Peyer's patch (tissue), 4 donors: ENCODE measurements around the gene PPP6R3. TPM values are rescaled to one million over a fixed set of nuclear protein-coding genes. Genes with fewer than 3 reads are reported as not detected.
A peak's percentile ranks its signal among the peaks of the same experiment; 100 is the strongest.

Experiments used
- DNase-seq, 3 donors: peaks; one replicate each; pipeline ENCODE4 v3.0.0-alpha.2; 2017 to 2019
- H3K27ac ChIP-seq, 4 donors: fragments of 200-600 bp; sonication (generic); one replicate each; pipeline ENCODE4 v1.5.1; 2016 to 2019
- H3K27me3 ChIP-seq, 2 donors: fragments of 200-600 bp; sonication (generic); one replicate each; pipeline ENCODE4 v1.5.1; 2019
- H3K36me3 ChIP-seq, 3 donors: fragments of 200-600 bp; sonication (generic); one replicate each; pipeline ENCODE4 v1.5.1; 2016 to 2019
- H3K4me1 ChIP-seq, 4 donors: fragments of 200-600 bp; sonication (generic); one replicate each; pipeline ENCODE4 v1.5.1; 2016 to 2019
- H3K4me3 ChIP-seq, 4 donors: fragments of 200-600 bp; sonication (generic); 1 replicate in 3 of 4; 2 replicates in 1 of 4; pipeline ENCODE4 v1.5.1; 2016 to 2019; ENCODE audit warnings: mild to moderate bottlenecking in 1 of 4
- H3K9me3 ChIP-seq, 4 donors: fragments of 200-600 bp; sonication (generic); one replicate each; pipeline ENCODE4 v1.5.1; 2016 to 2019; ENCODE audit warnings: mild to moderate bottlenecking in 1 of 4
- POLR2A ChIP-seq, 2 donors: fragments of 450-650 bp; IDR thresholded peaks; one replicate each; pipeline ENCODE4 v1.5.1; 2017; ENCODE audit warnings: antibody characterized with exemption in 2 of 2, mild to moderate bottlenecking in 2 of 2, moderate library complexity in 2 of 2
- total RNA-seq, 4 donors: library from RNA; depleted of rRNA; stranded (reverse); fragments of >200 nt; gene quantifications; one replicate each; pipeline ENCODE4 v1.1.0, GENCODE V29; 2016
- TF ChIP-seq, protein P1 (sequence below), 6 experiments: fragments of 450-650 bp in 4 of 6; fragments of 200-600 bp in 2 of 6; sonication (generic) in 1 of 6; IDR thresholded peaks; one replicate each; pipeline ENCODE4 v1.5.1; 2017 to 2019; ENCODE audit warnings: antibody characterized with exemption in 6 of 6, mild to moderate bottlenecking in 3 of 6, moderate library complexity in 1 of 6

PPP6R3 gene
- total RNA-seq, 4 donors from 2014 or later, result 130 to 282 (median 156) TPM

GRCh38 chr11:68646832-68647231, 186.3 kb downstream of the PPP6R3 start:
- no peaks in the 10 kb centered on the region for H3K36me3 ChIP-seq
- TF ChIP-seq, protein P1, sequence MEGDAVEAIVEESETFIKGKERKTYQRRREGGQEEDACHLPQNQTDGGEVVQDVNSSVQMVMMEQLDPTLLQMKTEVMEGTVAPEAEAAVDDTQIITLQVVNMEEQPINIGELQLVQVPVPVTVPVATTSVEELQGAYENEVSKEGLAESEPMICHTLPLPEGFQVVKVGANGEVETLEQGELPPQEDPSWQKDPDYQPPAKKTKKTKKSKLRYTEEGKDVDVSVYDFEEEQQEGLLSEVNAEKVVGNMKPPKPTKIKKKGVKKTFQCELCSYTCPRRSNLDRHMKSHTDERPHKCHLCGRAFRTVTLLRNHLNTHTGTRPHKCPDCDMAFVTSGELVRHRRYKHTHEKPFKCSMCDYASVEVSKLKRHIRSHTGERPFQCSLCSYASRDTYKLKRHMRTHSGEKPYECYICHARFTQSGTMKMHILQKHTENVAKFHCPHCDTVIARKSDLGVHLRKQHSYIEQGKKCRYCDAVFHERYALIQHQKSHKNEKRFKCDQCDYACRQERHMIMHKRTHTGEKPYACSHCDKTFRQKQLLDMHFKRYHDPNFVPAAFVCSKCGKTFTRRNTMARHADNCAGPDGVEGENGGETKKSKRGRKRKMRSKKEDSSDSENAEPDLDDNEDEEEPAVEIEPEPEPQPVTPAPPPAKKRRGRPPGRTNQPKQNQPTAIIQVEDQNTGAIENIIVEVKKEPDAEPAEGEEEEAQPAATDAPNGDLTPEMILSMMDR (IDR thresholded peaks at IDR 0.05), result no peak
- TF ChIP-seq POLR2A (IDR thresholded peaks at IDR 0.05), result no peak
- no peak for DNase-seq

DNA sequence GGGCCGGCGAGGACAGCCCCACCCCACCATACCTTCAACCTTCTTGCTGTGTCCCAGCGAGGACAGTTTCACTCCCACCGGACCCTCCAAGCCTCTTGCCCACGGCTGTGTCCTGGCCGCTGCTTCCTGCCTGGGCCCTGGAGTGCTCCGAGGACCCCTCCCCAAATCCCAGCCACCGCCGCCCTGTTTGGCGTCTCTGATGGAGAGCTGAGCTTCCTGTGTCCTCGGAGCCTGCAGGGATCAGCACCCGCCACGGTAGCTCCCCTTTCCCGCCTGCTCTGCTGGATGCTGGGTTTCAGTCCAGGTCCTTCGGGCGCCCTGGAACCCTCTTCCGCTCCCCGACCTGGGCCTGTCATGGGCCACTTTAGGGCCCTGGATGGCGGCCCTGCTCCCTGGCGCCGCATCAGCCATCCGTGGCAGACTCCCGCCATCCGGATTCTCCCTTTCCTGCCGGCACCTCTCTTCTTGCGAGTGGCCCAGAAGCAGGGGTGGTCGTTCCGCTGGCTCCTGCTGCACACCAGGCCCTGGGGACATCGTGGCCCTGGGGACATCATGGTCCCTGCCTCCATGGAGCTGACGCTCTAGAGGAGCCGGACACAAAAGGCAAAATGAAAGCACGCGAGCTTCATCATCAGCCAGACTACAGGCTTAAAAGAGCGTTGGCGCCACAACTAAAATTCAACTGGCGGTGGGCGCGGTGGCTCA, 189.5 kb downstream of the PPP6R3 start:
- Histone ChIP-seq H3K9me3 (peaks cover 0 to 9% (median 3%) of the 10 kb centered on the region in 4 donors), H3K27ac (no peak overlapping the region), H3K36me3 (no peaks in the 10 kb centered on the region), H3K27me3 (no peaks in the 10 kb centered on the region), H3K4me3 (no peak overlapping the region), H3K4me1 (no peaks in the 10 kb centered on the region)
- no peak for TF ChIP-seq POLR2A (IDR thresholded peaks at IDR 0.05)
- TF ChIP-seq, protein P1 (IDR thresholded peaks at IDR 0.05), result no peak
- DNase-seq, result peak in 1 of 3 donors; percentile 28

More at GRCh38 chr11:68646832-68647231, 186.3 kb downstream of the PPP6R3 start:
- peaks cover 0 to 9% (median 3%) of the 10 kb centered on the region in 4 donors for H3K9me3 ChIP-seq
- no peaks in the 10 kb centered on the region for H3K27me3 ChIP-seq
- no peak overlapping the region for H3K4me3 ChIP-seq
- H3K27ac ChIP-seq, result no peak overlapping the region
- no peaks in the 10 kb centered on the region for H3K4me1 ChIP-seq

GRCh38 chr11:68650801-68651200, 190.2 kb downstream of the PPP6R3 start:
- peak in 1 of 3 donors; percentile 13 for DNase-seq
- TF ChIP-seq, protein P1 (IDR thresholded peaks at IDR 0.05), result no peak
- H3K4me1 ChIP-seq, result no peaks in the 10 kb centered on the region
- H3K27ac ChIP-seq, result no peak overlapping the region
- no peak overlapping the region for H3K4me3 ChIP-seq
- H3K36me3 ChIP-seq, result no peaks in the 10 kb centered on the region
- H3K9me3 ChIP-seq, result peaks cover 0 to 9% (median 3%) of the 10 kb centered on the region in 4 donors
- no peaks in the 10 kb centered on the region for H3K27me3 ChIP-seq

DNA sequence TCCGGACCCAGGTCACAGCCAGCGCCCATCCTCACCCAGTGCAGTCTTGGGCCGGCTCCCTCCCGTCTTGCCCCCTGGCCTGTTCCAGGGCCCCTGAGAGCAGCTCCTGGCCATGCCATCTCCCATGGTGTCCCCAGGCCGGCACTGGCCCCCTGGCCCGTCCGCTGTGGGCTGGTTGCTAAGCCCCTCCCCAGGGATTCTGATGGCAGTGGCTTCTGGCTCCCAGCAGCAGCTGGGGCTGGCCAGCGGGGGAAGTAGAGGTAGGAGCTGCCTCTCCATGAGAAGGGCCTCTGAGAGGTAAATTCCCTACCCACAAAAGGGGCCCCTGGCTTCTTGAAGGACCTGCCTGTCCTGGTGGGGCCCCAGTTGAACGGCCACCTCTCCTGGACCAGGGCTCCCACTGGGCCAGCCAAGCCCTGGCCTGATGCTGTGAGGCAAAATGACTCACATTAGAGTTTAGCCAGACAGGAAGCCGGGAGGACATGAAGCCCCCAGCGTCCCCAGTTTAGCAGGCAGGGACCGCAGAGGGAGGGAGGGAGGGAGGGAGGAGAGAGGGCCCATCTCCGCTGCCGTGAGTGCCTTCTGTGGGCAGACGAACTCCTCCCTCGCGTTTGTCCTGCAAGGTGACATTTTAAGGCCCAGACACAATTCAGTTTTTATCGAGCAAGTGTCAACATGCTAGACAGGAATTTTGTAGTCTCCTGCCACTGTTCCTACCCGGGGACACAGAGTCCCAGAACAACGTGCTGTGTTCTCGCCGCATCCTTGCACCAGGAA, 190.8 kb downstream of the PPP6R3 start:
- peak in 1 of 3 donors; percentile 34 for DNase-seq
- Histone ChIP-seq H3K9me3 (peaks cover 0 to 9% (median 3%) of the 10 kb centered on the region in 4 donors), H3K27ac (no peak overlapping the region), H3K4me1 (no peaks in the 10 kb centered on the region), H3K36me3 (no peaks in the 10 kb centered on the region), H3K27me3 (no peaks in the 10 kb centered on the region), H3K4me3 (no peak overlapping the region)
- TF ChIP-seq, protein P1 (IDR thresholded peaks at IDR 0.05), result no peak
- no peak for TF ChIP-seq POLR2A (IDR thresholded peaks at IDR 0.05)

- DNase-seq, result peak in 1 of 3 donors; percentile 29
- TF ChIP-seq POLR2A (IDR thresholded peaks at IDR 0.05), result no peak
- TF ChIP-seq, protein P1 (IDR thresholded peaks at IDR 0.05), result no peak
- Histone ChIP-seq H3K27me3 (no peaks in the 10 kb centered on the region), H3K36me3 (no peaks in the 10 kb centered on the region), H3K9me3 (peaks cover 0 to 5% (median 1%) of the 10 kb centered on the region in 4 donors), H3K27ac (no peak overlapping the region), H3K4me3 (no peak overlapping the region), H3K4me1 (no peaks in the 10 kb centered on the region)
Measured at GRCh38 chr11:68651985-68652682, 191.6 kb downstream of the PPP6R3 start.
